Measurements from ENCODE around the gene RAB18. TPM values are rescaled to one million over a fixed set of nuclear protein-coding genes. Genes with fewer than 3 reads are reported as not detected.

Gene RAB18
- total and polyA plus RNA-seq, 2 of the 8 experiments (the other 6 are each of a cell fraction or from before 2014, with no cell fraction given): 14.7 to 69.7 TPM

GRCh38 chr10:27470885-27471284 is 33.2 kb upstream of the RAB18 start:
- H3K23me2 ChIP-seq (ENCODE audit: low read depth, low read length): no peaks in the 10 kb centered on the region
- no peak overlapping the region for H2AK5ac ChIP-seq (ENCODE audit: low read depth, low read length)
- no peak overlapping the region for H3K4me3 ChIP-seq (ENCODE audit: extremely low read depth in 1 of 4, insufficient read depth in 2 of 4, low read depth in 3 of 4, low read length in 4 of 4)
- no peak overlapping the region for H3K14ac ChIP-seq (ENCODE audit: insufficient read length)
- no peak overlapping the region; a peak in 1 of 4 replicates for H3K4me2 ChIP-seq (ENCODE audit: insufficient read depth in 1 of 2, low read depth in 2 of 2, low read length in 2 of 2)
- no peak overlapping the region for H3K27ac ChIP-seq (ENCODE audit: low read depth, low read length)
- no peaks in the 10 kb centered on the region for H3K36me3 ChIP-seq (ENCODE audit: control insufficient read depth in 2 of 4, insufficient read depth in 4 of 4, low read length in 3 of 4)
- no peak overlapping the region for H3K23ac ChIP-seq (ENCODE audit: insufficient read length)
- ChIA-PET POLR2A (ENCODE audit: partially characterized antibody) (interaction anchor here (1.7 kb wide), 1 partner anchor 33 kb away, joined by 6 read pairs; the partner anchor contains the start of gene RAB18), CTCF (ENCODE audit: partially characterized antibody) (interaction anchor here (1.1 kb wide), 2 partner anchors 9 to 14 kb away, joined by 3 read pairs; no protein-coding TSS in a partner anchor)
- no peak overlapping the region for H2BK15ac ChIP-seq (ENCODE audit: low read length)
- H3K79me1 ChIP-seq (ENCODE audit: low read depth, low read length): no peaks in the 10 kb centered on the region
- H4K91ac ChIP-seq (replicated peaks; ENCODE audit: insufficient read length, low read length): no peak overlapping the region
- H4K8ac ChIP-seq (ENCODE audit: extremely low read depth, insufficient read depth, low read length): no peak overlapping the region
- no peak overlapping the region for H4K5ac ChIP-seq (ENCODE audit: insufficient read length, low read depth, low read length)
- H3K18ac ChIP-seq (ENCODE audit: extremely low read depth, low read length): no peak overlapping the region
- no peaks in the 10 kb centered on the region for H3K27me3 ChIP-seq (replicated peaks in 1 of 4; ENCODE audit: control insufficient read depth in 3 of 4, extremely low read depth in 1 of 4, insufficient read depth in 3 of 4, low read length in 3 of 4)
- H3K79me2 ChIP-seq (ENCODE audit: control insufficient read depth in 1 of 2, insufficient read depth in 2 of 2, low read length in 2 of 2): no peaks in the 10 kb centered on the region
- no peak overlapping the region for H3K9ac ChIP-seq (replicated peaks in 1 of 4; ENCODE audit: extremely low read depth in 1 of 4, low read depth in 3 of 4, low read length in 3 of 4)
- H3K56ac ChIP-seq (replicated peaks; ENCODE audit: insufficient read length, low read depth, low read length): no peak overlapping the region
- H2BK5ac ChIP-seq (ENCODE audit: low read depth, low read length): 0 out of 2 replicates have a peak overlapping the region, but pooled peaks have one; percentile 40
- H2BK120ac ChIP-seq (replicated peaks; ENCODE audit: low read depth, low read length): no peak overlapping the region
- 80% methylated on average over 5 of the region's 5 CpGs; no CpG with 5 or more reads in 1 of the 2 experiments for WGBS, 2 experiments (ENCODE audit: extremely low coverage in 1 of 2, insufficient coverage in 1 of 2, insufficient read length in 1 of 2, insufficient replicate concordance in 2 of 2, low coverage in 1 of 2, low lambda C conversion rate in 2 of 2, missing lambda C conversion rate in 1 of 2)
- peak overlapping the region; percentile 48; the same call in 1 of the 2 replicates for H2BK20ac ChIP-seq (ENCODE audit: low read length)
- H4K20me1 ChIP-seq (replicated peaks in 1 of 2; ENCODE audit: control insufficient read depth in 1 of 2, insufficient read depth in 2 of 2, low read length in 2 of 2): no peaks in the 10 kb centered on the region
- H3K4ac ChIP-seq (replicated peaks; ENCODE audit: insufficient read length, low read depth, low read length): no peak overlapping the region
- no peaks in the 10 kb centered on the region for H3K9me3 ChIP-seq (ENCODE audit: insufficient read depth in 2 of 2, low read depth in 1 of 2, low read length in 1 of 2)
- no peak for DNase-seq (ENCODE audit: low read depth in 1 of 2, low spot score in 2 of 2)
- peak overlapping the region; percentile 88; the same call in 1 of the 2 replicates for H2AFZ ChIP-seq (ENCODE audit: low read length)
- peaks cover 2 to 5% (median 3%) of the 10 kb centered on the region in 4 experiments; a peak in 3 of 7 replicates for H3K4me1 ChIP-seq (replicated peaks in 1 of 4; ENCODE audit: control insufficient read depth in 3 of 4, insufficient read depth in 4 of 4, low read length in 3 of 4)
- H2BK12ac ChIP-seq (ENCODE audit: low read depth, low read length): no peak overlapping the region
- FAIRE-seq: peak; percentile 7
- no peak for TF ChIP-seq SP1 (IDR thresholded peaks at IDR 0.05; ENCODE audit: low read depth, low read length)
- TF ChIP-seq KDM4A (IDR thresholded peaks at IDR 0.05; ENCODE audit: low read depth, low read length, severe bottlenecking): no peak
- no peak for TF ChIP-seq ZNF274 (IDR thresholded peaks at IDR 0.05; ENCODE audit: borderline replicate concordance, extremely low read depth, low read length)
- no peak for TF ChIP-seq SIN3A (conservative IDR thresholded peaks at IDR 0.05 in 1 of 2, IDR thresholded peaks at IDR 0.05 in 1 of 2; ENCODE audit: low read depth in 1 of 2, low read length in 2 of 2)
- TF ChIP-seq PHF8 (conservative IDR thresholded peaks at IDR 0.05; ENCODE audit: low read depth, low read length): no peak
- TF ChIP-seq, protein P1, sequence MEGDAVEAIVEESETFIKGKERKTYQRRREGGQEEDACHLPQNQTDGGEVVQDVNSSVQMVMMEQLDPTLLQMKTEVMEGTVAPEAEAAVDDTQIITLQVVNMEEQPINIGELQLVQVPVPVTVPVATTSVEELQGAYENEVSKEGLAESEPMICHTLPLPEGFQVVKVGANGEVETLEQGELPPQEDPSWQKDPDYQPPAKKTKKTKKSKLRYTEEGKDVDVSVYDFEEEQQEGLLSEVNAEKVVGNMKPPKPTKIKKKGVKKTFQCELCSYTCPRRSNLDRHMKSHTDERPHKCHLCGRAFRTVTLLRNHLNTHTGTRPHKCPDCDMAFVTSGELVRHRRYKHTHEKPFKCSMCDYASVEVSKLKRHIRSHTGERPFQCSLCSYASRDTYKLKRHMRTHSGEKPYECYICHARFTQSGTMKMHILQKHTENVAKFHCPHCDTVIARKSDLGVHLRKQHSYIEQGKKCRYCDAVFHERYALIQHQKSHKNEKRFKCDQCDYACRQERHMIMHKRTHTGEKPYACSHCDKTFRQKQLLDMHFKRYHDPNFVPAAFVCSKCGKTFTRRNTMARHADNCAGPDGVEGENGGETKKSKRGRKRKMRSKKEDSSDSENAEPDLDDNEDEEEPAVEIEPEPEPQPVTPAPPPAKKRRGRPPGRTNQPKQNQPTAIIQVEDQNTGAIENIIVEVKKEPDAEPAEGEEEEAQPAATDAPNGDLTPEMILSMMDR (IDR thresholded peaks at IDR 0.05; ENCODE audit: control extremely low read depth in 1 of 3, insufficient read depth in 1 of 3, low read depth in 1 of 3, low read length in 3 of 3): no peak
- no peak for TF ChIP-seq CBX8 (IDR thresholded peaks at IDR 0.05; ENCODE audit: borderline replicate concordance, low read depth, low read length)
- TF ChIP-seq TBP (IDR thresholded peaks at IDR 0.05; ENCODE audit: low read depth, low read length): no peak
- no peak for TF ChIP-seq HDAC6 (IDR thresholded peaks at IDR 0.05; ENCODE audit: low read depth, low read length)
- TF ChIP-seq TAF1 (IDR thresholded peaks at IDR 0.05; ENCODE audit: low read depth, low read length): no peak
- TF ChIP-seq EGR1 (IDR thresholded peaks at IDR 0.05; ENCODE audit: borderline replicate concordance, low read depth, low read length): no peak
